NK-92 treated with Interleukin-12 subunit alpha and Interleukin-12 subunit beta, amount 100 ng/mL, for 24 hours (cell line): ENCODE data around the gene ELFN1.

Source experiments
- DNase-seq: peaks from one replicate; lab custom pipeline; 2025; lab: John Stamatoyannopoulos, UW

The ELFN1 gene

DNA sequence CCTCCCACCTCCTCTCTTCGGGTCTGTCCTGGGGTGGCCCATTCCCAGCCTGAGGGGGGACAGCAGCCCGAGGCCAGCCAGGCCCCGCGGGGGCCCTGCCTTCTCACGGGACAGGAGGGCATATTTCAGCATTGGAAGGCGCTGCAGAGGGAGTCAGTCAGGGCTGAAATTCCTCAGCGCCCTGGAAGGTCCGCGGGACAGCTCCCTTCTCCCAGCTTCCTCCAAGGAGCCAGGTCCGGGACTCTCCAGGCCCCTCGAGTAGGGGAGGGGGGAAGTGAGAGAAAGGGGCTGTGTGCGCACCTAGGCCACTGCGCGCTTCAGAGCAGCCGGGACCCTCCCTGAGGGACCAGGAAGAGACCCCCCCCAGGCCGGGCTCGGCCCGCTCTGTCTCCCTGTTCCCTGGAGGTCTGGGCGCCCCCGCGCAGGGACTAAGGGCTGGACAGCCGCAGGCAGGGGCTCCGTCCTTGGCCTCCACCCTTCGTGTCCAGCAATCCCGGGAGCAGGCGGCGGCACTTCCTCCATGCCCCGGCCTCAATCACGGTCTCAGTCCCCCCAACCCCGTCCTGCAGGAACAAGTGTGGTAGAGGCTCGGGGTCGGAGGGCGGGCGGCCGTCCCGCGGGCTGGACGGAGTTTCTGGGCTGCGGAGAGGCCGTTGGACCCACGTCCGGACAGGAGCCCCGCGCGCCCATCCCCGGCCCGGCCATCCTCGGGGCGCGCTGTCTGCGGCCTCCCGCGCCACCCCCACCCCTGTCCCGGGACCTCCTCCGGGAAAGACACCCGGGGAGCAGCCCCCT is 6.0 kb upstream of the ELFN1 start:
- no peak for DNase-seq

DNA sequence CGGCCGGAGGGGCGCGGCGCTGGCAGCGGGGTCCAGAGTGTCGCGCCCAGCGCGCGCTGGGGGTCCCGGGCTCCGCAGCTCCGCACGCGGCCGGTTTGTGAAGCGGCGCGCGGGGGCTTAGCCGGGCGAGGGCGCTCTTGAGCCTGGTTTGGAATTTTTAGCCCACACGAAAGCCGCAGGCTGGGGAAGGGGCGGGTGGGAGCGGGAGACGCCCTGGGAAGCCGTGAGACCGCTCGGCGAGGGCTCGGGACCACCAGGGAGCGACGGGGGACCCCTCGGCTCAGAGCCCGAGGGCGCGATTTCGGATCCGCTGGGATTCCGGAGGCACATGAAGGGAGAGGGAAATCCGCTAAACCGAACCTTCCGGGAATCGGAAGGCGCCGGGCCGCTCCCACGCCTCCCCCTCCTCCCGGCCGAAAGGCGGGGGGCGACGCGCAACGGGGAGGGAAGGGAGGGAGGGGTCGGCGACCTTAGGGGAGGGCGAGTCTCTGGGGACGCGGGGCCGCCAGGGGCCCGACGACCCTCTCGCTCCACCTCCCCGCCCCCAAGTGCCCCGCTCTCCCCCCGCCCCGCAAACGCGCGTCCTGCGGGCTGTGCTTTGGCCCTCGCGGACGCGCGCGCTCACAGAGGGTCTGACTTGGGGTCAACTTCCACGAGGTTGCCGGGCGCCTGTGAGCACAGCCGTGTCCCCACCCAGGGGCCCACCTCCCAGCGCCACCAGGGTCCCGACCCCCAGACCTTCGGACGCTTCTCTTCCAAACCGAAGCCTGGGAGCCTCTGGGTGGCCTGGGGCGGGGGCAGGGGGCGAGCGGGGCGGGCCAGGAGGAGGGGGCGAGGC is 5.1 kb upstream of the ELFN1 start:
- no peak for DNase-seq

DNA sequence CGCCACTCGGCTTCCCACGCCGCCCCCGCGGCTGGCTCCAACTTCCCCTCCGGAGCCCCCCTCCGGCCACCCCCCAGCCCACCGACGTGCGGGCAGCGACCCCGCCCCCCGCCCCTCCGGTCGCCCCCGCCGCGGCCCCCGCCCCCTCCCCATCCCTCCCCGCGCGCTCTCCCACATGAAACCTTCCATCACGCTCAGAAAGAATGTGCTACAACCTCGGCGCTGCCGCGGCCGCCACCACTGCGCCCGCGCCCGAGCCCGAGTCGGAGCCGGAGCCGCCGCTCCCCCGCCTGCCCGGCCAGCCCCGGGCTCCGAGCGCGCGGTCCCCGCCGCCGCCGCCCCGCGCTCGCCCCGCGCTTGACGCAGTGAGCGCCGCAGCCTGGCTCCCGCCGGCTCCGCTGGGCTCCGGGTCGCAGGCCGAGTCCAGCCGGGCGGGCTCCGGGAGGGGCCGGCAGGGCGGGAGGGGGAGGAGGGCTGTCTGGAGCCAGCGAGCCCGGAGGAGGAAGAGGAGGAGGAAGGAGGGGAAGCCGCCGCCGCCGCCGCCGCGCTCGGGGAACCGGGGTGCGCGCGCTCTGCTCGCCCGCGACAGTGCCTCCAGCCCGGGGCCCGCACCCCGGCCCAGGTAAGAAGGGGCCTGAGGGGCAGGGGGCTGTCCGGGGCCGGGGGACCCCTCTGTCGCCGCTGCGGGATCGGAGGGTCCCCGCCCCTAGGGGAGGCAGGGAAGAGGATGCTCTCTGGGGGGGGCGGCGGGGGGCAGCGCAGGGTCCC is 4.3 kb upstream of the ELFN1 start:
- no peak for DNase-seq

DNA sequence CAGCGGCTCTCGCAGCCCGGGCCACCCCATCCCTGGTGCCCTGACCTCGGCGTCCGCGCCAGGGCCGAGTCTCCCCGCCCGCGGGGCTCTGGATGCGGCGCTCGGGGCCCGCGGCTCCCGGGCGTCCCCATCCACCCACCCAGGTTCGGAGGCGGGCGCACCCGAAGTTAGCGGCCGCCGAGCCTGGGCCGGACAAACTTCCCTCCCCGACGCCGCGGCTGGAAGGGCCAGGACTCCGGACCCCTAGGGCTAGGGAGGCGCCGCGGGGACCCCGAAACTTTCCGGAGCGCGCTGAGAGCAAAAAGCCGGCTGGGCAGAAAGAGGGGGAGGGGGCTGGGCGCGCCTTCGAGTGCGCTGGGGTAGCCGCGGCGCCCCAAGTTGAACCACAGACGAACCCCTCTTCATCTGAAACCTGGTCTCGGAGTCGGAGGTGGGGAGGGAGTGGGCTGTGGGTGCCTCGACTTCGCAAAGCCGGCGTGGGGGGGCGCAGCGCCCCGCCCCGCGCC is 3.7 kb upstream of the ELFN1 start:
- no peak for DNase-seq

DNA sequence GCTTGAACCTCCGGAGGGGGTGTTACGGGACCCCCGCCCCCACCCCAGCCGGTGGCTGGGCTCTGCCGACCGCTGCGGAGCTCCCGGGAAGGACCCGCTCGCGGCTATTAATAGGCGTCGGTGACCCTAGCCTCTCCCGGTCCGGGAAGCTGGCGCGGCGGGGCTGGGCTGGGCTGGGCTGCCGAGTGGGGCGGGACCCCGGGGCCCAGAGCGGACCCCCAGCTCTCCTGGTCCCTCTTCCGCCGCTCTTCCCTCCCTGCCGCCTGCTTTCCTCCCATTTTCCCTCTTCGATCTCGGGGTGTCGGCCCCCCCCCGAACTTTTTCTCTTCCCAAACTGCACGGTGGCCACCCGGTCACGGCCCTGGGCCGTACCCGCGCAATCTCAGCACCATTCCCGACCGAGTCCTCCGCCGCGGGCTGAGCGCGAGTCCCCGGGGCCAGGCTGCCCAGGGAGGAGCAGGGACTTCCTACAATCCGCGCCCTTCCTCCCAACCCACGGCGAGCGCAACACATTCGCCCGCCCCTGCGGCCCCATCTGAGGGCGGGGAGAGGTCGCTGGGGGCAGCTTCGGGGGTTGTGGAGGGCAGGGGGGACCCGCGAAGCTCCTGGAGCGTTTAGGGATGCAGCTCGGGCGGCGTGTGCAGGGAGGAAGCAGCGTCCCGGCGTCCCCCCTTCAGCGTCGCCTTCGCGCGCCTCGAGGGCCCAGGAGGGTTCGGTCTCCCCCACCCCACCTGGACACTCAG is 3.1 kb upstream of the ELFN1 start:
- DNase-seq = no peak

DNA sequence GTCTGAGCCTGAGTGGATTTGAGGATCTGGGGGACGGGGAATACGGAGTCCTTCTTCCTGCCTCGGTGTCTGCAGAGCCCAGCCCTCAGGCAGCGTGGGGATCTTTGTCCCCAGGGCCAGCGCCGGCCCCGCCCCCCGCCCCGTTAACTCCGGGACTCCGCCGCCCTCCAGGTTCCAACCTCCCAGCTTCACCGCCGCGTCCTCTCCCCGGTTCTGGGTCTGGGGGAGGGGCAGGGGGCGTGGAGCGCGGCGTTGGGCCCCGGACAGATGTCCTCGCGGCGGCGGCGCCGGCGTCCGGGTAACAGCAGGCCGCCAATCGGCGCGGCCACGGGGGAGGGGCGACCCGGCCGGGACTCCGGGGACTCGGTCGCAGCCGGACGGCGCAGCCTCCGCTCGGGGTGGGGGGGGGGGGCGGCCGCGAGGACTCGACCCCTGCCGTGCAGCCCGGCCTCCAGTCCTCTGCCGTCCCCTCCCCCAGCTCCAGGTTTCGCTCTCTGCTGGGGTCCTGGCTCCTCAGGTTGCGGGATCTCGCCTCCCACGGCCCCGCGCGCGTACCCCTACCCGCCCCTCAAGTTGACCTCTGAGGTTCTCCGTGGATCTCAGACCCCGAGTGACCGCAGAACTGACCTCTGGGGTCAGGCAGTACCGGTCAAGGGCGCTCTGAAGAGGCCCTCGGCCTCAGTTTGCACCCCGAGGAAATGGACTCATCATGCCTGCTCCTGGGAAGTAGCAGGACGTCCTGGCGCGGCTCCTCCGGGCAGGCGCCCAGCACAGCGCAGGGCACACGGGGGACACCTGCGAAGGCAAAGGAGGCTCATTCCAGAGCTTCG is 2.3 kb upstream of the ELFN1 start:
- no peak for DNase-seq

DNA sequence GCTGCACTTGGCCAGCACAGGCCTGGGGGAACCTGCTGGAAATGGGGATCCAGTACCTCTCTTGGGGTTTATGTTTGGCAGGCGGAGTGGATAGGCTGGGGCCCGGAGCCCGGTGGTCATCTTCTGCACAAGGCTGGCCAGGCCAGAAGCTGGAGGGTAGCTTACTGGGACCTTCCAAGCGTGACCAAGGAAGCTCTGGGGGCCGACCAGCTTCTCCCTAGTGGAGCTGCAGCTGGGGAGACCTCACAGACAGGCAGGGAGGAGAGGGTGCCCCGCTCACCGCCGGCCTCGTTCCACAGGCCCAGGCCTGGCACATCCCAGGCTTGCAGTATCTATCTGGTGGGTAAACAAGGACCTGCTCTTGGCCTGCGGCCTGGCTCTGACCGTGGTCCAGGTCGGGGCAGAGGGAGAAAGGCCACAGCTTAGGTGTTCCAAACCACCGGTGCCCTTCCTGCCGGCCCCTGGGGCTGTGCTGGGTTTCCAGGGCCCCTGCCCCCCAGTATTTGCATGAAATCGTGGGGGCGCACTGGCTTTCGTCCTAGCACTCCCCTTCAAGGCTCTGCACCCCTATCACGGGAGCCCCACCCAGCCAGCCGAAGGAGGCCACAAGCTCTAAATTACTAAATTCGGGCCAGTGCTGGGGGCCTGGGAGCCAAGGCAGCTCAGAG is 1.5 kb upstream of the ELFN1 start:
- no peak for DNase-seq

DNA sequence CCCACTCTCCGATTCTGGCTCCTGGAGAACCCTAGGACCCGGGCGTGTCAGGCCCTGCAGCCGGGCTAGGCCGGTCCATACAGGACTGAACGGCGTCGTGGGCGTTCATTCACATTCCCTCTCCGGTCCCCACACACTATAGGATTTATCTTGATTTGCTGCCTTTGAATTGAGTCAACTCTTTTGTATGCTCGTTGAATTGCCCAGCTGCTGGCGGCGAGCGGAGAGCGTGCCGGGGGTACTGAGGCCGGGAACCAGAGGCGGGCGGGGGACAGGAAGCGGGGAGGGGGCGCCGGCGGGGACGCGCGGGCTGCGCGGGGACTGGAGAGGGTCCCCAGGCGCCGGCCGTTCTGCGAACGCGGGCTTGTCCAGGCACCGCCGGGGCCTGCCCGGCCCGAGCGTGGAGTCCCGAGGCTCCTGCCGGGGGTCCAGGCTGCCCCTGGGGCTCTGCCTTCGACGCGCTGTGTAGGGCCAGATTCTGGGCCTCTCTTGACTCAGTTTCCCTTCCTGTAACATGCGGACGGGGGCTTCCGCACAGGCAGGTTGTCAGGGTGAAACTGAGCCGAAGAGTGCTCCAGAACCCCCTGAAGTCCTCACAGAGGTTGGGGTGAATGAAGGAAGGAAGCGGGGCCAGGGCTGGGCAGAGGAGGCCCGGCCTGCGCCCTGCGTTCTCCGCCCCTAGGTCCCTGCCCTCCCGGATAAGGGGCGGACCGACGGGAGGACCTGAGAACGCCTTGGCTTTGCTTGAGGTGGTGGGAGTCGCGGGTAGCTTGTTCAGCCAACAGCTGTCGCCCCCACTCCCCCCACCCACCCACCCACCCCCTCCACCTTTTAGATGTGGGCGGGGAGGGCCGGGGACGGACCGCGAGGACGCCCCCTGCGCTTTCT is 769 bp upstream of the ELFN1 start:
- DNase-seq = no peak

DNA sequence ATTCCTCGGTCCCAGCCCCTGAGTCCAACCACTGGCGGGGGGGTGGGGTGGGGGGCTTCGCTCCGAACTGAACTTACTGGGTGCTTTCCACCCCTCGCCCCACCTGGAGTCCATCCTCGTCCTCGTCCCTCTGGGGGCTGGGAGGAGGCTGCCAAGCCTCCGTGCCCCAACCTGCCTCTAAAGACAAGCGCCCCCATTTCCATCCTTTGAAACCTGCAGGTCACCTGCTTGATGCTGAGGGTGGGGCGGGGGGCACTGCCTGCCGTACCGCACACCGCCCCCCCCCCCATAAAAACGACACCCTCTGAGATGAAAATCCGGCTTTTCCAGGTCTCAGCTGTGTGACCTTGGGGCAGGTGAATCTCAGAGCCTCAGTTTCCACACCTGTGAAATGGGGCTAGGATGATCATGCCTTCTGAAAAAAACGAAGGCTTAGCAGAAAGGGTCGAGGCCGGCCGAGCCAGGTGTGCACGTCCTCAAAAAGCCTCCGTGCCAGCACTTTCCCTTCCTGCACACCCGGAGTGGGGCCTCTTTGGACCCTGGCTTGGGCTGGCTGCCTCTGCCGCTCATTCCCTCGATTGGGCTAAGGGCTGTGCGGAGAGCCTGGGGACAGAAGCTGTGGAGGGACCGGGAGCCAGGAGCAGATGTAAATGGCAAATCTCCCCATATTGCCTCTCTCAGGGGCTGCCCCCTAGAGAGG is 967 bp downstream of the ELFN1 start:
- DNase-seq = no peak

DNA sequence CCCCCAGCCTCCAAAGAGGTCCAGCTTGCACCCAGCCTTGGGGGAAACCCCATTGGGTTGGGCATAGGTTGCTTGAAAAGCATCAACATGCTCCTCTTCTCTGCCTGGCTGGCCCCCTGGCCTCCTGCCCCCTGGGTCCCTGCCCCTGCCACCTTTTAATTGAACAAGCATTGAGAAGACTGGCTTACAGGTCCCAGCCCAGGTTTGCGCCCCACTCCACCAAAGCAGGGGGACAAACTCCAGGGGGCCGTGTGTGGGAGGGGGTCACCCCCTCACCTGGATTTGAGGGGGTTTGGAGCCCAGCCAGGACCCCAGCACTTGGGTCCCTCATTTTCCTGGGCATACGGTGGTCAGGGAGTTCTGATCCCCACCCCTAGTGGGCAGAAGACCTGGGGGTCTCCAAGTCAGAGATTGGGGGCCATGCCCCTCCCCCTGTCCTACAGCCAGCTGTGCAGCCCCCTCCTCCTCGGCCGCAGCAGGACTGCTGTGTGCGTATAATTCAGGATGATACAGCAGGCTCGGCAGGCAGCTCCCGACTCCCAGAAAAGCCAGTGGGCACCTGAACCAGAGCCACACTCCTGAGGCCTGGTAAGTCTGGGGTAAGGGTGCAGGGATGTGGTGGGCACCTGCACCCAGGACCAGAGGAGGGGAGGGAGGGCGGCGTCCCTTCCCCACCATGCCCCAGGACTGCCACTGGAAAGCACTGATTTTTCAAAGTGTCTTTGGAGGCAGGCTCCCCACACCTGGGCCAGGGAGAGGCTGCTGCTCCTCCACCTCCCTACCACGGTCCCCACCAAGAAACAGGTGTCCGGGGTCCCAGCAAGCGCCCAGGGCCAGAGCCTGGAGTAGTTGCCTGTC is 1.7 kb downstream of the ELFN1 start:
- no peak for DNase-seq

DNA sequence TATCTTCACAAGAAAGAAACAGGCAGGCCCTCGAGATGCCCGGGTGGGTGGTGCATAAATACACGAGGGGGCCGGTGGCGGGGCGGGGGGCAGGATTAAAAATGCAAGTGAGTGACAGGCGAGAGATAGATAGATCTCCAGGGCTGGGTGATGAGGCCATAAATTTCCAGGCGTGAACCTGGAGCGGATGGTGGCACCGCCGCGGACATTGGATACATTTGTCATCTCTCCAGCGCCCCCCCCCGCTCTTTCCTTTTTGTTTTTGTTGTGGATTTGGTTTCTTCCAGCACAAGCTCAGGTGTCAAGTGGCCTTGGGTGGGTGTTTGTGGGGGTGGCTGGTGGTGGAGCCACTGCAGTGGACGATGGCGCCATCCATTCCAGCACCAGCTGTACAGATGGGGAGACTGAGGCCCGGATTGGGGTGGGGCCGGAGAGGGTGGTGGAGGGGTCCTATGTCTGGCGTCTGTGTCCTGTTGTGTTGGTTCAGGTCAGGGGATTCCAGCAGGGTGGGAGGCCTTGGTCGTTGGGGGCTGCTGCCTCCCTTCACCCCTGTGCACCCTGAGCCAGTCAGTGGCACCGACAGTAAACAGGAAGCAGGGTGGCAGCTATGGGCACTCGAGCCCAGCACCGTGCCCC is 2.9 kb downstream of the ELFN1 start:
- no peak for DNase-seq

DNA sequence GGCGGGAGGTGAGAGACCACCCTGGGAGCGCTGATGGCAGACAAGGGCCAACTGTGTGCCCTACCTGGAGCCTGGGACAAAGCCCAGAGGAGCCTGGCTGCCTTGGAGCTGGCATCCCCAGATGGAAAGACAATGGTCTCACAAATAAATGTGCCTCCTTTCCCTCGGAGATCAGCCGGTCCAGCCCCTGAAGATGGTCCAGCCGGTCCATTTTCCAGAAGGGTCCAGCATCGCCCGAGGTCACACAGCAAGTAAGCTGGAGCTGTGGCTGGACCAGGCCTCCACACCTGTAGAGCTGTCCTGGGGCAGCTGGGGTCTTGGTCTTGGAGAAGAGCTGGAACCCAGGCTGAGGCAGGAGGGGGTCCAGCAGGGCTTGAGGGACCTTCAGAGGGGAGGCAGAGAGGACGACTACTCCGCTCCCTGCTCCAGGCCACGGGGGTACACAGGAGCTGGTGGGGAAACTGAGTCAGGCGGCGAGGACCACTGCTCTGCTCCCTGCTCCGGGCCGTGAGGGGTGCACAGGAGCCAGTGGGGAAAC is 3.6 kb downstream of the ELFN1 start:
- no peak for DNase-seq

DNA sequence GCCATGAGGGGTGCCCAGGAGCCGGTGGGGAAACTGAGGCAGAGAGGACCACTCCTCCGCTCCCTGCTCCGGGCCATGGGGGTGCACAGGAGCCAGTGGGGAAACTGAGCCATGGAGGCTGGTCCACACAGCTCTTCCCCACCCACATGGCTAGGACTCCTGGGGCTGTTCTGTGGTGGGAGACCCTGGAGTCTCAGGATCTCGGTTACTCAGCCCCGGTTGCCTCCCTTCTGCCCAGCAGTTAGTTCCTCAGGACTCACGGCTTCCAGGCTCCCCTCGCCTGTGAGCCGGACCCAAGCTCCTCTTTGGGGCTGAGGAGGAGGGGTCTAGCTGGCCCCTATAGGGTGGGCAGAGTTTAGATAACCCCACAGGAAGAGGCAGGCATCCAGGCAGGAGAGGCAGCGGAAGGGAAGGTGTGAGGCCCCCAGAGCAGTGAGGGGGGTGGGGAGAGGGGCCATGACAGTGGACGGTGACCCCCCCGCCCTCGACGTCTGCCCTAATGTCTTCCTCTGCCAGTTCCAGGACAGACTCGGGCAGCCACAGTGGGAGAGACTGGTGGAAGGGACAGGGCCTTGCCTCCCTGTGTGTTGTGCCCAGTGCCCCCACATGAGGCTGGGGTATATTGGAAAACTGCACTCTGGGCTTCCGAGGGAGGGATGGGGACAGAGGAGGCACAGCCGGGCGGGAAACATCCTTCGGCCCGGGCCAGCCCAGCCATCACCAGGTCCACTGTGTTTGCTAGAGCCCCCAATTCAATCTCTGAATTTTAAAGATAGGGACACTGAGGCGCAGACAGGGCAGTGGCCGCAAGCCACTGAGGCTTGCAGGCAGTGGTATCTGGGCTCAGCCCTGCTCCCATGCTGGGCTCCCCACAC is 4.3 kb downstream of the ELFN1 start:
- no peak for DNase-seq

DNA sequence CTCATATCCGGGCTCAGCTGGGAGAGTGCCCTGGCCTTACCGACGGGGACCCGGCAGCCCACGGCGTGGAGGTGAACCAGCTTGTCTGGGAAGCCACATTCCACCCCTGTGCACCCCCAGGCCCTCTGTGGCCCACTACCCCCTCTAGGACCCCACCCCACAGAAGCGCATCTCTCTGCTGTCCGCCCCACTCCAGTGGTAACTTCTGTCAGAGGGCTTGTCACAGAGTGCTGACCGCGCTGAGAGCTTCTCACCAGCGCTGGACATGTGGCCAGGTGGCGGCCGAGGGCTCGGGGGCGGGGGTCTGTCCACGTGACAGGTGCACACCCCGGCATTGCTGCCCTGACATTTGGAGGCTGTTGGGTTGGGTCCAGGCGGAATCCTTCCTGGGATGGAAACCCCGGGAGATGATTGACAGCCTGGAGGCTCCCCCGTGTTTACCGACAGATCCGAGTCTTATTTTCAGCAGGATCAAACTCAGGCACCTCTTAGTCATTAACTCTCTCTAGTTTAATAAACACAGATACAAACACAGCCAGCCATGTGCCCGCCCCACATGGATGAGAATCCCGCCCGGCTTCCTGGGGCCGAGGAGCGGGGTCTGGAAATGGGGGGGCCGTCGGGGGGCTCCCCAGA is 5.1 kb downstream of the ELFN1 start:
- DNase-seq = no peak
